ENCODE results near the gene IDH1.

- TF ChIP-seq, protein P1, sequence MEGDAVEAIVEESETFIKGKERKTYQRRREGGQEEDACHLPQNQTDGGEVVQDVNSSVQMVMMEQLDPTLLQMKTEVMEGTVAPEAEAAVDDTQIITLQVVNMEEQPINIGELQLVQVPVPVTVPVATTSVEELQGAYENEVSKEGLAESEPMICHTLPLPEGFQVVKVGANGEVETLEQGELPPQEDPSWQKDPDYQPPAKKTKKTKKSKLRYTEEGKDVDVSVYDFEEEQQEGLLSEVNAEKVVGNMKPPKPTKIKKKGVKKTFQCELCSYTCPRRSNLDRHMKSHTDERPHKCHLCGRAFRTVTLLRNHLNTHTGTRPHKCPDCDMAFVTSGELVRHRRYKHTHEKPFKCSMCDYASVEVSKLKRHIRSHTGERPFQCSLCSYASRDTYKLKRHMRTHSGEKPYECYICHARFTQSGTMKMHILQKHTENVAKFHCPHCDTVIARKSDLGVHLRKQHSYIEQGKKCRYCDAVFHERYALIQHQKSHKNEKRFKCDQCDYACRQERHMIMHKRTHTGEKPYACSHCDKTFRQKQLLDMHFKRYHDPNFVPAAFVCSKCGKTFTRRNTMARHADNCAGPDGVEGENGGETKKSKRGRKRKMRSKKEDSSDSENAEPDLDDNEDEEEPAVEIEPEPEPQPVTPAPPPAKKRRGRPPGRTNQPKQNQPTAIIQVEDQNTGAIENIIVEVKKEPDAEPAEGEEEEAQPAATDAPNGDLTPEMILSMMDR (IDR thresholded peaks at IDR 0.05), result no peak
- no peak for TF ChIP-seq EP300 (IDR thresholded peaks at IDR 0.05)
Measured at GRCh38 chr2:208252716-208253492, 2.0 kb downstream of the IDH1 start.

Measured in tibial nerve (tissue), 4 donors.